ENCODE measurements around the gene CNTNAP5. TPM values are rescaled to one million over a fixed set of nuclear protein-coding genes. Genes with fewer than 3 reads are reported as not detected.

CNTNAP5 gene
- polyA plus RNA-seq, 4 donors: 0.06 to 0.75 (median 0.12) TPM

DNA sequence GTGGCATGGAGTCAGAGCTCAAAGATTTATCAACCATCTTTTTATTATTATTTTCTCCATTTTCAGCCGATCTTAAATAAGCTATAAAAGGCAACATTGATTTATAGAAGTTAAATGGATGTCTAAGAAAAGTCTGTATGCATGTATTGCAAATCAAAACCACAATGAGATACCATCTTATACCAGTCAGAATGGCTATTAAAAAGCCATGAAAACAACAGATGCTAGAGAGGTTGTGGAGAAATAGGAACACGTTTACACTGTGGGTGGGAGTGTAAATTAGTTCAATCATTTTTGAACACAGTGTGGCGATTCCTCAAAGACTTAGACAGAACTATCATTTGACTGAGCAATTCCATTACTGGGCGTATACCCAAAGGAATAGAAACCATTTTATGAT lies 731.0 kb downstream of the CNTNAP5 start:
- DNase-seq (ENCODE audit: low read depth in 4 of 4, low spot score in 3 of 4): no peak

DNA sequence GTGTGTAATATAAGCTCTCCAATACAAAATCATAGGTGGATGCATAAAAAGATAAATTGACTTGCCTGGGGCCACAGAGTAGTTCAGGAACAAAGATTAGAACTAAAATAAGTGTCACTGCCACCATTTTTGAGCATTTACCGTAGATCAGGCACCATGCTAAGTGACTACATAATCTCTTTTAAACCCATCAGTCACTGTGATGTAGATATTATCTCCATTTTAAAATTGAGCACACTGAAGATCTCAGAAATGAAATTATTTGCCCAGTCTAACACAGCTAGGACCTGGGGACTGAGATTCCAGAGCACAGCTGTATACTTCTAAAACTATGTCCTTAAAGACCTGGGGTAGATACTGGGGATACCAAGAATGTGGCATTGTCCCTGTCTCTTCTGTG lies 737.3 kb downstream of the CNTNAP5 start:
- DNase-seq (ENCODE audit: low read depth in 4 of 4, low spot score in 3 of 4): no peak

DNA sequence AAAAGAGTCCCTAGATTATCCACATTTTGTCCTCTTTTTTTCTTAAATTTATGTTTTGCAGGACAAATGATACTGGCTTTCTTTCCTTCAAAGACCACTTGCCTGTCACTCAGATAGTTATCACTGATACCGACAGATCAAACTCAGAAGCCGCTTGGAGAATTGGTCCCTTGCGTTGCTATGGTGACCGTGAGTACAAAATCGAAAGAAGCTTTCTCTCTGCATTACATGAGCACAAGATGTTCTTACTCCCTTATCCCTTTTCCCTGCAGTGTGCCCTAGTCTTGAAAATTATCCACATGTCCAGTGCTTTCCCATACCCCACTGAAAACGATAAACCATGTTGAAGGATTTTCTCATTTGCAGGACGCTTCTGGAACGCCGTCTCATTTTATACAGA lies 738.5 kb downstream of the CNTNAP5 start:
- DNase-seq (ENCODE audit: low read depth in 4 of 4, low spot score in 3 of 4): no peak

DNA sequence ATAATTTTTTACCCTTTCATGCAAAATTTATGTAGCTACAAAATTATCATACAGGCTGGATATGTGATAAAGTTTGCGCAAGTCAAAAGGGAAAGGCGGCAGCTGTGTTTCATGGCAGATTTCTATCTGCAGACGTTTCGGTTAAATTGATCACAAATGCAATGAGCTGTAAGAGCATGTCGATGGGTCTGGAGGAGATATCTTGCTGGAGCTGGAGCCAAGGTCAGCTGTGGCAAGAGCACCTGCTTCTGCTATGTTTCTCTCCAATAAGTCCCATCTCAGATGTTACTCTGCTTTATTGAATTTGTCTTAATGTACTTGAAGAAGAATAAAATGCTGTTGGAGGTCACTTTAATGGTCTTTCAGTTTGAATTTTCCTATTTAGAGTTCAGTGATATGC lies 749.7 kb downstream of the CNTNAP5 start:
- DNase-seq (ENCODE audit: low read depth in 4 of 4, low spot score in 3 of 4): no peak

DNA sequence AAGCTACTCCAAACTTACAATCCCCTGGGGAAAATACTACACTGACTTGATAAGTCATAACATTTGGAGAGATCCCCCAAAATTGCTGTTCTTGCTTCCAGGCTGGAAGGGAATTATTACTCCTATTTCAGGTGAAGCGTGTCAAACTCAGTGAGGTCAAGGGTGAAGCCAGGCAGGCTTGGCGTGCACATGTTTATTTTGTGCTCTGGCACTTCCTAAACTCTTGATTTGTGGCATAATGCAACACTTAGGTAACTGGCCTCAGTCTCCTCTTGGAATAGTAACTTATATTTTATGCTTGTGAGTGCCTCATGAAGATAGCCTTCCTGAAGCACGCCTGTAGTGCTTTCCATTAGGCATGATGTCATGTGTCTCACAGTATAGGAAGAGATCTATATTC lies 751.2 kb downstream of the CNTNAP5 start:
- no peak for DNase-seq (ENCODE audit: low read depth in 4 of 4, low spot score in 3 of 4)

DNA sequence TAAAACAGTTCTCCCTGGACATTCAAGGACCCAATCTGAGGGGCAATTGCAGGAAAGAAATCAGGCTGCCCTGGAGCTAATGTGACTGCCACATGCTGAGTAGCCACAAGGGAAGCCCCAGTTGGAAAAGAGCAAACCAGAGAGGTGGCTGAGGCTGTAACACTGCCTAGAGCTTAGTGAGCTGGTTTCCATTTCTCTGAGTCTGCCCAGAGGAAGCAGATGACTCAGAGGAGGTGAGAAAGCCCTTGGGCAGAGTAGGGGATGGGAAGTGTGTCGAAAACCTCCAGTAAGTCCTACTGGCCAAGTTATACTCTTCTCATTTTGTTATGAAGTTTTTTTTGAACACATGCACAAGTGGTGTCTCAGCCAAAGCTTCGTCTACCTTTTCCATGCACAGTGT lies 753.0 kb downstream of the CNTNAP5 start:
- no peak for DNase-seq (ENCODE audit: low read depth in 4 of 4, low spot score in 3 of 4)

DNA sequence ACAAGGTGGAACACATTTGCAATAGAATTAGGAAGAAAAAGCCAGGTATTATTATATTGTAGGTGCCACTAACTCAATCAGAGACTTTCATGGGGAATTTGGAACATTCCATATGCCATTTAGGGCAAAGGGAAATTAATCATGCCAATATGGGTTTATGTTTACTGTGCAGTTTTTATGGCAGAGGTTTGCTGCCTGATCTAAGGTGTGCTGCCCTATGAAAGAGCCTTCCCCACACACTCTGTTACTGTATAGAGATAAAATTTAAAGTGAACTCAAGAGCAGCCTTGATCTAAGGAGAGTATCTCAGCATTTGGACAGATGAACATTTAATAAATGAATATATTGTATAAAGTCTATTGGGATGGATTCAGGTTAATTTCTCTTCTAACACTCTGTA lies 771.6 kb downstream of the CNTNAP5 start:
- DNase-seq (ENCODE audit: low read depth in 4 of 4, low spot score in 3 of 4): no peak

DNA sequence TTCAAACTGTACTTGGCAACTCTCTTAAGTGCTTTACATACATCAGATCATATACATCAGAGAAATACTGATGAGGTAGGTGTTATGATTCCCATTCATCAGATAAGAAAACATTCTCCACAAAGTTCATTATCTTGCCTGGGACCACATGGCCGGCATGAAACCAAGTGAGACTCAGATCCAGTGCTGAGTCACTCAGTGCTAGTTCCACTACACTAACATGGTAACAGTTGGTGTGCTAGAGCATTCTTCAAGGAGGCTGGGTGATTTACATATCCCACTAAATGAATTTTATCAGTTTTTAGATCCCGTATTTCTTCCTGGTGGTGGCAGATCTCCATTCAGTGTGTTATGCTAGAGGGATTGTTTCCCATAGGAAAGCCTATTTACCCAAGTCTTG lies 772.0 kb downstream of the CNTNAP5 start:
- DNase-seq (ENCODE audit: low read depth in 4 of 4, low spot score in 3 of 4): no peak

DNA sequence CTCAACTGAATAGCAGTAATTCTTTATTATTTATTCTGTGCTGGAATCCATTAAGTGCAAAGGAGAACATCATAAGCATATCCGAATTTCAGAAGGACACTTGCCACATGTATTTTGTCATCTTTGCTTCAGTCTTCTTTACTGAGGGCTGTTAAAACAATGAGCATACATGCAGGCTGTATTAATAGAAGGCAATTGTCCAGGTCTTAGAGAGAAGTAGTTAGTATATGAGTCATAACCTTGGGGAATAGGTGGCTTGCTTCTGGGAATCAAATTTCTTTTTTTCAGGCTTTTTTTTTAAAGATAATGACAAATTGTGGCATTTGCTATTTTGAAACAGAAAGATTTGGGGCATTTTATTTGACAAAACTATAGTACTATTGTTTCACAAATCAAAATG lies 773.5 kb downstream of the CNTNAP5 start:
- DNase-seq (ENCODE audit: low read depth in 4 of 4, low spot score in 3 of 4): no peak

DNA sequence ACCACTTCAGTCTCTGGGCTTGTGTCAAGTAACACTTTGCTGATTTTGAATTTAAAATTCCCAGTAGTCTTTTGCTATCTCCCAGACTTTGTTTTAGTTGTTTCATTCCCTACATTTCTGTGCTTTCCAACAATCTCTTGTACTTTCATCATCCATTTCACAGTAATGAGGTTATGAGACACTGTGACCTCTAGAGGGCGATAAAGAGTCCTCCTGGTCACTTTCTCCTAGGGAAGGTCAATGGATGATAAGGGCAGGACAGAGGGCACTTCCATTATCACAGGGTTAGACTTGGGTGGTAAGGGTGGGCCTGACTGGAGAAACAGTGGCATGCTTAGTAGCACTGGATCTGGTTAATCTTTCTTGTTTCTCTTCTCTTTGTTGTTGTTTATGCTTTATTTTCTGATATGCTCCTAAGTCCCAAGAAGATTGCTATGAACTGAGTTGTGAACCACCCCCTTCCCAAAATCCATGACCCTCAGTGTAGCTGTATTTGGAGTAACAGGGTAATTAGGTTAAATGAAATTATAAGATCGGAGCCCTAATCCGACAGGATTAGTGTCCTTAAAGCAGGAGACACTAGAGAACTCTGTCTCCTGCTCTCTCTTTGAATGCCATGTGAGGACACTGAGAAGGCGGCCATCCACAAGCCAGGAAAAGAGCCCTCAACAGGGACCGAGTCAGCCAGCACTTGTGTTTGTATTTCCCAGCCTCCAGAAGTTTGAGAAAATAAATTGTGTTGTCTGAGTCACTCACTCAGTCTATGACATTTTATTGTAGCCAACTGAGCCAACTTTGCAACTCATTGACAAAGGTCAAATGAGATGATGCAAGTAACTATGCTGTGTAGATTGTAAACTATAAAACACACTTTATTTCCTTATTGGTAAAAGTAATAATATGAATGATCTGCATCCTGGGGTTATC lies 779.2 kb downstream of the CNTNAP5 start:
- peak in 2 of 4 donors; percentile 3 to 4 for DNase-seq (ENCODE audit: low read depth in 4 of 4, low spot score in 3 of 4)

DNA sequence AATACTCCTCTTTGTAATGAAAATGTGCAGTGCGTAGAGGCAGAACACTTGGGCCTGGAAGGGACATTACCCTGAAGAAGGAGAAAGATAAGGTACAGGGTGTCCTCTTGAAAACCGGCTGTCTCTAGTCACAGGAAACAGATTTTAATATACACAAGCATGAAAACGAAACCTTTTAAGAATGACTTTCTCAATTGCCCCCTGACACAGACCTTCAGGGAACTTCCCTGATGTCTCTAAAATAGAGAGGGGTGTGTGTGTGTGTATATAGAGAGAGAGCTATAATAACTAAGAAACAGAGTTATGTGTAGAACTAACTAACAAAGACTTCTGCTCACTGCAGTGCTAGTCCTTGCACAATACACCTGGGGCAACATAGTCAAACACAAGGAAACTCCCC lies 780.0 kb downstream of the CNTNAP5 start:
- no peak for DNase-seq (ENCODE audit: low read depth in 4 of 4, low spot score in 3 of 4)

DNA sequence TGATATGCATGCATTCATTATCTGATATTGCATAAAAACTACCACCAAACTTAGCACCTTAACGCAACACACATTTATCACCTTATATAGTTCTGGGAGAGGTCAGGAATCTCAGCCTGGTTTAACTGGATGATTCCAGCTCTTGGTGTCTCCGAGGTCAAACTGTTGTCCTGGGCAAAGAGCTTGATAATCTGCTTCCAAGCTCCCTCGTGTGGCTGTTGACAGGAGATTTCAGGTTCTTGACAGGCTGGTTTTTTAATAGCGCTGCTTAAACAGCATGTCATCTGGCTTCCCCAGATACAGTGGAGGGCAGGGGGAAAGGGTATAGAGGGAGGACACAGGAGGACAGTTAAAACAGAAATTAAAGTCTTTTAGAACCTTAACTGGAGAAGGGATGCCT lies 785.0 kb downstream of the CNTNAP5 start:
- peak in 3 of 4 donors; percentile 2 to 14 (median 8) for DNase-seq (ENCODE audit: low read depth in 4 of 4, low spot score in 3 of 4)

DNA sequence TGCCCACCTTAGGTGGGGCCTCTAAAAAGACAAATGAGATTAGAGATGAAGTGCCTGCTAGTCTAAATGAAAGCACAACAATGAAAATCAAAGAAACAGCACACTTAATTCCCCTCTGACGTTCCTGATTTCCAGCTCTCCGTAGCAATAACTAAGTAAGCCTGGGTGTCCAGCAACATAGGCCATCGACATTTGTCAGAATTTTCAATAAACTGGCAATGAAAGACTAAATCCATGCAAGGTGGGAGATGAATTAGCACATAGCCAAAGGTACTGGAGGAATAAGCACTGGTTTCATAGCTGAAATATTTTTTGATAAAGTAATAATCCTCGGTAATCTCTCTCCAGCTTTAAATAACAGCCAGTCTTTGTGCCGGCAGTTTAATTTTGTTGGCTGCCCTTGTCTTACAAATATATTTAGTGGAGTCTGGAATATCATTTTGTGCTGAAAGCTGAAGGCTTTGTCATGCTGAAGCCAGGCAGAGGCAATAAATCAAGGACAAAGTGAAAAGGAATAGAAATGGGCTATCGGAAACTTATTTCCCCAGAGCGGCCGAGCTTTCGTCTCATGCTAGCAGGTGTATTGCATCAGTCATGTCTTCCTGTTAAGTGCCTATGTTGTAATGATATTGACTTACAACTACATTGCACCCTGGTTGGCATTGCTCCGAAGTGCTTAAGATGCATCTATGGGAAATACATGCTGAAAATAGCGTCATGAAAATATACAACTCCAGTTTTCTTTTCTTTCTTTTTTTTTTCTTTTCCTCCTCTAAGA lies 790.1 kb downstream of the CNTNAP5 start:
- DNase-seq (ENCODE audit: low read depth in 4 of 4, low spot score in 3 of 4): no peak

DNA sequence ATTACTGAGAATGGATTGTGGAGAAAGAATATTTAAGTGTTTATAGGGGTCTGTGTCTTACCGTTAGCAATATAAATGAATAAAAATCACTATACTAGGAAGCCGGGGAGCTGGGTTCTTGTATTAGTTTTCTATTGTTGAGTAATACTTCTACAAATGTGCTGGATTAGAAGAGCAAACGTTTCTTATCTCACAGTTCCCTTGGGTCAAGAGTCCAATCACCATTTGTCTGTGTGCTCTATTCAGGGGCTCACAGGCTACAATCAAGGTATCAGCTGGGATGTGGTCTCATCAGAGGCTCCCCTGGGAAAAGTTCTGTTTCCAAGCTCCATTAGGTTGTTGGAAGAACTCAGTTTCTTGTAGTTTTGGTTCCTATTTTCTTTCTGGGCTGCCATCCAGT lies 790.9 kb downstream of the CNTNAP5 start:
- no peak for DNase-seq (ENCODE audit: low read depth in 4 of 4, low spot score in 3 of 4)

DNA sequence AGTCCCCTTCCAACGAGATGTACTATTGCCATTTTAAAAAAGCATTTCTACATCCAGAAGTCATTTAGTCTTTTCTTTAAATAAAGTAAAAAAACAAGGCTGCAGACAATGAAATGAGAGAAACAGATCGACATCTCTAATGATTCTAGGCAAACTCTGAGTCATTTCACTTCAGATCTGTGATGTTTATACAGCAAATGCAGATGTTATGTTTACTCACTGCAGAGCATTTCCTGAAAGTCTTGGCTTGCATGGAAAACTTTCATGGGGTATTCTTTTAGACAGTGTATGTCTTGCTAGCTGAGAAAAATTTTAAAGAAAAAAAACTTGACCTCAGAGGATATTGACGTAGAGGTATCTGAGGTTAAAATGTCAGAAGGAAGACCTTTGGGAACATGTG lies 797.4 kb downstream of the CNTNAP5 start:
- DNase-seq (ENCODE audit: low read depth in 4 of 4, low spot score in 3 of 4): no peak

DNA sequence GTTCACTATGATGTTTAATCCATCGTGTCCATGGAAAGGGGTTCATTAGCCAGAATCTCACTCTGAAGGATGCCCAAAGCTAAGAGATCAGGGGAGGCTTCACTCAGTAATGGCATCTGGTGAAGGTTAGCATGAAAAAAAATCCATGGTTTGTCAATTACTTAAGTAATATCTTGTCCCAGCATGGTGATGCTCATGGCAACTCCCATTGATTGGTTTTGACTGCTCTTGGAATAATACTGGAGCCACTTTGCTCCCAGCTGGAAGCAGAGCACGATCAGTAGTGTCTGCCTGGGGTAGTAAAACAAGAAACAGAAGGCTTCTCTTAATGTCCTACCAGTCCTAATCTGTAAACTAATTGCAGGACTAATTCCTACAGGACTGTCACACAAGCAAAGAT lies 799.4 kb downstream of the CNTNAP5 start:
- DNase-seq (ENCODE audit: low read depth in 4 of 4, low spot score in 3 of 4): no peak

DNA sequence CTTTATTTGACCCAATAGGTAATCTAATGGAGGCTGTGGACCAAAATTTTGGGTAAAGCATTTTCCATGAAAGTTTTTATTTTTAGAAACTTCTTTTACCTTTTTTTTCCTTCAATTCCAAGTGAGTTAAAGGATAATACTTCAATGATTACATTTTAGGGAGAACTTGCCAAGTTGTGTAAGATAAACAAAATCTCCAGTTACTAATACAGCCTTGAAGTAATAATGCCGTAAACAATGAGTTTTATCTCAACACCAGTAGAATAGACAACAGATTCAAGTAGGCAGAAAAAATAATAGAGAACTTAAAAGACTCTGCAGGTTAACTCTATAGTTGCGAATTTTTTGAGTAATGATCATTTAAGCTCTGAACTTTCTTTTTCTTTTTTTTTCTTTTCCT lies 807.4 kb downstream of the CNTNAP5 start:
- DNase-seq (ENCODE audit: low read depth in 4 of 4, low spot score in 3 of 4): no peak

DNA sequence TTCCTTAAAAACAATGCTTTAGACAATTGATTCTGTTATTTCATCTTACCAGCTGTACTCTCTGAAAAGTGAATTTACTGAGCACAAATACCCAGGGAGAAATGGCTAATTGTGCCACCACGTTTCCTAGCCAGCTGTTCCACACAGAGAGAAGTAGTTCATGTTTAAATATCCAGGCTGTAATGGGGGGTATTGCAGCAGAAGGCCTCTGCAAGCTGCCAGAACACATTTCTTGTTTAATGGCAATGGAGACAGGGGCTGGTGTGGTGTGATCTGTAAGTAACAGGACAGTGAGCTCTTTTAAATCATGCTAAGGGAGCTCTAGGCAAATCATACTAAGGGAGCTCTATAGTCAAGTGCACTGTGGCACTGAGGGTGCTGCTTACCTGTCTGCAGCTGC lies 809.2 kb downstream of the CNTNAP5 start:
- DNase-seq (ENCODE audit: low read depth in 4 of 4, low spot score in 3 of 4): no peak

DNA sequence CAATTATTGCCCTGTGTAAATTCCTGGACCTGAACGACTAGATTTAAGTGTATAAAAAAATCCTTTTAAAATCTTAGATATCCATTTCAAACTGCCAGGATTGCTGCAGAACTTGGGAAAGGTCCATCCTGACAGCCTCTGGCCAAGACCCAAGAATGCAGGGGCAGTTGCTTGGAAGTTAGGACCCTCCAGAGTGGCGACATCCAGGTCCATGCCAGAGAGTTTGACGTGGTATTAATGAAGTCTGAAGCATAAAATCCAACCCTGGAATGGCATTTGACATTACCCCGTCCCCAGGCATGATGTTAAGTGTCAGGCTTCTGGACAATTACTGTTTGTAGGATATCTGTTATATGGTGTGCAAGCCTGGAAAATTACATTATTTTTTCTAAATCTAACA lies 810.2 kb downstream of the CNTNAP5 start:
- DNase-seq (ENCODE audit: low read depth in 4 of 4, low spot score in 3 of 4): no peak

DNA sequence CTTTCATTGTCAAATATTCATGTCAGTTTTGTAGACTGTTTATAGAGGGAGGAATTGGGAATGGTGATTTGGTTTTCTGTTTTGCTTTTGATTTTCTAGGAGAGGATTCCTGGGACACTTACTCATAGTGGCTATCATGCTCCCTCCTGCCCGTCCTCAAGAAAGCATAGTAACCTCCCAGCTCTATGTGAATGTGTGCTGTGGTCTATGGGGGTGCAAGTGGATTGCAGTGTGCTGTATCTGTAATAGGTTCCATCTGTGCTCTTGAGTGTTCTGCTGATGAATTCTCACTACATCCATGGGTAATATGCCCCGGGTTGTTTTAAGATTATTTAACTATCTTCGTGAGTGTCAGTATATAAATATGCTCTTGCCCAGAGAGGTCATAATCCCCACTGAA lies 811.3 kb downstream of the CNTNAP5 start:
- DNase-seq (ENCODE audit: low read depth in 4 of 4, low spot score in 3 of 4): no peak

DNA sequence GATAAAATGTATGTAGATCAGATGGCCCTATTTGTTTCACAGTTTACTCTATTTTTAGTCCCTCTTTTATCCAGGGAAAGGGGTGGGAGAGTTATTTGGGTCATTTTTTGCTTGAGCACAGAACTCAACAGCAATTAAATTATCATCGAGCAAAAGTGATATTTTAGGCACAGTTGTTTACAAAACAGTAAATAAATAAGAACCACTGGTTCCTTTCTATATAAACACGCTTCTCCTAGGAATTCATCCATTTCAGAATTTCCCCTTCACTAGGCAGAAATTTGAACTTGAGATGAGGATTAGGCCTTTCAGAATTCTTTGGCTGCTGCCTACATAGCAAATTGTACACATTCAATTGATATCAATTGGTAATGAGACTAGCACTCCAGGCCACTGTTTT lies 812.4 kb downstream of the CNTNAP5 start:
- DNase-seq (ENCODE audit: low read depth in 4 of 4, low spot score in 3 of 4): no peak

DNA sequence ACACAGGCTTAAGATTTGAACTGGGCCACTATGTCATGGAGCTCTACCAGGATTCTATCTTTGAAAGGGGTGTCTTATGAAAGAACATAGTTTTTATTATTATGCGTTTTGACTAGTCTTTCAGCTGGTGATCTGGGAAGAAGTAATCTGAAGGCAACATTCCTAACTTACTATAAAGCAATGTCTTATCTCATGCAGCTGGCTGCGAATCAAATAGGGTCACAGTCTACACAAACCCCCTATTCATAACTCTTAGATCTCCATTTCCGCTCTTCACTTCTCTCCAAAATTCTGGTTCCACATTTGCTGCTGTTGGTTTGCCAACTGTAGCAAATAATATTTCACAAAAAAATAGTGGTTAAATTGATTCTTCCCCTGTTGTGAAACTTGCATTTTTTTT lies 813.3 kb downstream of the CNTNAP5 start:
- DNase-seq (ENCODE audit: low read depth in 4 of 4, low spot score in 3 of 4): no peak

Data from left renal pelvis (tissue), 4 donors.